GM12891 (cell line): ENCODE data around the gene SLC26A8.
A peak's percentile ranks its signal among the peaks of the same experiment; 100 is the strongest.
"Not testable (repeated sequence)": the region's sequence is repeated elsewhere in the genome, so short reads cannot be mapped to it uniquely, and the experiment has no call there.

Experiments used
- DNase-seq: peaks from one replicate; pipeline ENCODE4 v3.0.0; 2011; ENCODE audit warnings: low spot score; ENCODE audit not compliant: insufficient read length
- FAIRE-seq: peaks from 2 replicates; lab custom pipeline; 2011; peaks lifted over from hg19 to GRCh38; lab: Jason Lieb, UNC
- PAX5 ChIP-seq: IDR thresholded peaks from 2 replicates; pipeline ENCODE4 v1.6.1; 2011; ENCODE audit warnings: low read length, moderate library complexity, mild to moderate bottlenecking; ENCODE audit not compliant: insufficient read depth, severe bottlenecking
- POLR2A ChIP-seq: IDR thresholded peaks from 2 replicates; pipeline ENCODE4 v1.6.1; 2011; ENCODE audit warnings: low read depth, low read length, control low read depth
- POLR2AphosphoS5 ChIP-seq: IDR thresholded peaks from 2 replicates; pipeline ENCODE4 v1.6.1; 2011; ENCODE audit warnings: low read depth, low read length, control low read depth
- POU2F2 ChIP-seq: IDR thresholded peaks from 2 replicates; pipeline ENCODE4 v1.6.1; 2011; ENCODE audit warnings: low read depth, mild to moderate bottlenecking, control low read depth, low read length, moderate library complexity
- SPI1 ChIP-seq: IDR thresholded peaks from 2 replicates; pipeline ENCODE4 v1.6.1; 2011; ENCODE audit warnings: low read depth, low read length, control low read depth
- TAF1 ChIP-seq: IDR thresholded peaks from 2 replicates; pipeline ENCODE4 v1.6.1; 2011; ENCODE audit warnings: low read depth, low read length, control low read depth

Gene SLC26A8

DNA sequence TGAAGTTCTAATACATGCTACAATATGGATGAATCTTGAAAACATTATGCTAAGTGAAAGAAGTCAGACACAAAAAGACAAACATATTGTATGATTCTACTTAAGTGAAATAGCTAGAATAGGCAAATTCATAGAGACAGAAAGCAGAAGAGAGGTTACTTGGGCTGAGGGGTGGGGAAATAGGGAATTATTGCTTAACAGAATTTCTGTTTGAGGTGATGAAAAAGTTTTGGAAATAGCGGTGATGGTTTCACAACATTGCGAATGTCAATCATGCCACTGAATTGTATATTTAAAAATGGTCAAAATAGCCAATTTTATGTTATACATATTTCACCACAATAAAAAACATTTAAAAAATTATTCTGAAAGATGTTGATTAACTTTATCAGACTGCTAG, 6.1 kb downstream of the SLC26A8 start:
- FAIRE-seq (no peak), DNase-seq (no peak)
- TF ChIP-seq SPI1 (no peak), POU2F2 (no peak), POLR2AphosphoS5 (no peak), TAF1 (no peak), PAX5 (no peak), POLR2A (no peak)

DNA sequence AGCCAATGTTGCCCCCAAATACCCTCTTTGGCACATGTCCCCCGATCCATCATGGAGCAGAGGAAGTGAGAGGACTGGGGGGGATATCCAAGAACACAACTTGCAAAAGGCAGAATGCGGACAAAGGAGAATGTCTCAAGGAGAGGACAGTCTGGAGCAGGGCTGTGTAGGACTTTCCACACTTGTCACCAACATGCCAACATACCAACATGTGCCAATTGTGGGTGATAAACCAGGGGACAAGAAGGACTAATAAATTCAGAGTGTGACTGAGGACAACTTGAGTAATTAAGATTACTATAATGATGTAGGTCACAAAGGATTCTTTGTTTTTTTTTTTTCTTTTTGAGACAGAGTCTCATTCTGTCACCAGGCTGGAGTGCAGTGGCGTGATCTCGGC, 8.8 kb downstream of the SLC26A8 start:
- no peak for DNase-seq
- TF ChIP-seq POLR2AphosphoS5 (no peak), POLR2A (no peak), POU2F2 (no peak), PAX5 (no peak), TAF1 (no peak), SPI1 (no peak)
- FAIRE-seq: no peak

DNA sequence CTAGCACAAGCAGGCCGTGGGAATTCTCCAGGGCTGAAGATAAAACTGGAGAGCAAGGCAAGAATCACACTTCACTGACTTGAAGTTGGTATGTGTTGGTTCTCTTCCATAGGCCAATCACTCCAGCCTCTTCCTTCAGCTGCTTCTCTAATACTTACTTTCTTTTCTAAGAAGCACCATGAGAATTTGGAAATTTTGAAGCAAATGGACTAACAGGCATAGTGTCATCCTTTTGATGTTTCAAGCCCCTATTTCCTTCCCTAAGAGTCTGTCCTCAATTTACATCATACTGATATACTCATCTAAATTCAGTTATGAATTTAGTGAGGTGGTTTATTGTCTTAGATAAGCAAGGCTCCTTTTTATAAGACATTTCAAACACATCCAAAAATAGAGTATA, 24.0 kb downstream of the SLC26A8 start:
- FAIRE-seq: no peak
- TF ChIP-seq PAX5: no peak
- TF ChIP-seq TAF1: no peak
- TF ChIP-seq POLR2A: no peak
- TF ChIP-seq SPI1: no peak
- no peak for TF ChIP-seq POU2F2
- TF ChIP-seq POLR2AphosphoS5: no peak
- no peak for DNase-seq

DNA sequence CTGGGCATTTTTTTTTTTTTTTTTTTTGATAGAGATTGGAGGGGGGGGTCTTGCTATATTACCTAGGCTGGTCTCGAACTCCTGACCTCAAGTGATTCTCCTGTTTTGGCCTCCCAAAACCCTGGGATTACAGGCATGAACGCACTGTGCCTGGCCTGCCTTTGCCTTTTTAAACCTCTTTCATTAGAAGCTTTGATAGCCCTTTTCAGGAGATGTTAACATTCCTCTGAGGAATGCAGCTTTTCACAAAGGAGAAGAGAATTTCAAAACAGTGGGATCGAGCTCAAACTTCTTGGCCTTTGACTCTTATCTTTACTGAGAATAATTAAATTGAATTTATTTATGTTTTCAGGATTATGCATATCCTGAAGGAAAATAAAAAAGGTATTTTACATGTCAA, 31.3 kb downstream of the SLC26A8 start:
- DNase-seq: no peak
- no peak for FAIRE-seq
- TF ChIP-seq PAX5 (no peak), POU2F2 (no peak), POLR2A (no peak), POLR2AphosphoS5 (no peak), TAF1 (no peak), SPI1 (no peak)

DNA sequence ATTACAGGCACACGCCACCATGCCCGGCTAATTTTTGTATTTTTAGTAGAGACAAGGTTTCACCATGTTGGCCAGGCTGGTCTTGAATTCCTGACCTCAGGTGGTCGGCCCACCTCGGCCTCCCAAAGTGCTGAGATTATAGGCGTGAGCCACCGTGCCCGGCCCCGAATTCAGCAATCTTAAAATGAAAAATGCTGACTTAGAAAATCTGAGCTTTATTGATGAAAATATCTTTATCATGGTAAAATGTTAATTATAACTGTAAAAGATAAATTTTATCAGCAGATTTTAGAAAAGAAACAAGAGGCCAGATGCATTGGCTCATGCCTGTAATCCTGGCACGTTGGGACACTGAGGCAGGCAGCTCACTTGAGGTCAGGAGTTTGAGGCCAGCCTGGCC, 36.4 kb downstream of the SLC26A8 start:
- not testable (repeated sequence) for DNase-seq, FAIRE-seq

DNA sequence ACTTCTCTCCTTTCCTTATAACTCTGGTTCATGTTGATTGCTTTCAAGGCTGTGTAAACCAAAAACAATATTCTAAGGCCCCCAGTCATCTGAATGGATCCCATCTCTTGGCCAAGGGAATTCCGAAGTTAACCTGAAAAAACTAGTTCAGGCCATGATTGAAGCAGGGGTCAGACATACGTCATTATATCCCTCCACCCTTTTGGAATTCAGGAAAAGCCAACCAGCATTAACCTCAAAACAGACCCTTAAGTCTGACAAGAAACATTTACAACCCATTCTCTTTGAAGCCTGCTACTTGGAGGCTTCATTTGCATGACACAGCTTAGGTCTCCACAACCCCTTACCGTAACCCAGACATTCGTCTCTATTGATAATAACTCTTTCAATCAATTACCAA, 39.7 kb downstream of the SLC26A8 start:
- FAIRE-seq (no peak), DNase-seq (no peak)
- TF ChIP-seq SPI1: no peak
- TF ChIP-seq TAF1: no peak
- no peak for TF ChIP-seq POLR2A
- TF ChIP-seq PAX5: no peak
- no peak for TF ChIP-seq POU2F2
- no peak for TF ChIP-seq POLR2AphosphoS5

DNA sequence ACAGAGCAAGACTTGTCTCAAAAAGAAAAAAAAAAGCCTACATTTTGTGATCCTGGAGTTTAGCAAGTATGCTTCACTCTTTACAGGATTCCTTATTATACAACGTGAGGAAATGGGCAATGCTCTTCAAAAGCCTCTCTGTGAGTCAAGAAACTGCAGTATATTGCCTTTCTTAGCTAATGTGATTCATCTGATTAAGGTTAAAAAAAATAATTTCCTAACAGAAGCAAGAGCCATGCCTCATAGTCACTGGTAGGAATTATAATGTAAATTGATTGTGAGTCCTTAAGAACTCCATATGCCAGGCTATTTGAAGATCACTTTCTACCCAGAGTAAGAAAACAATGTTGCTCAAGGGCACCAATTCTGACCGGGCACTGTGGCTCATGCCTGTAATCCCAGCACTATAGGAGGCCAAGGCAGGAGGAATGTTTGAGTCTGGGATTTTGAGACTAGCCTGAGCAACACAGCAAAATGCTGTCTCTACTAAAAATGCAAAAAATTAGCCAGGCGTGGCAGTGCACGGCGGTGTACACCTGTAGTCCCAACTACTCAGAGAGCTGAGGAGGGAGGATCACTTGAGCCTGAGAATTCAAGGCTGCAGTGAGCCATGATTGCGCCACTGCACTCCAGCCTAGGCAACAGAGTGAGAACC, 43.3 kb downstream of the SLC26A8 start:
- TF ChIP-seq POLR2AphosphoS5 (no peak), TAF1 (no peak), PAX5 (no peak), POU2F2 (no peak), SPI1 (no peak), POLR2A (no peak)
- DNase-seq: no peak
- no peak for FAIRE-seq

DNA sequence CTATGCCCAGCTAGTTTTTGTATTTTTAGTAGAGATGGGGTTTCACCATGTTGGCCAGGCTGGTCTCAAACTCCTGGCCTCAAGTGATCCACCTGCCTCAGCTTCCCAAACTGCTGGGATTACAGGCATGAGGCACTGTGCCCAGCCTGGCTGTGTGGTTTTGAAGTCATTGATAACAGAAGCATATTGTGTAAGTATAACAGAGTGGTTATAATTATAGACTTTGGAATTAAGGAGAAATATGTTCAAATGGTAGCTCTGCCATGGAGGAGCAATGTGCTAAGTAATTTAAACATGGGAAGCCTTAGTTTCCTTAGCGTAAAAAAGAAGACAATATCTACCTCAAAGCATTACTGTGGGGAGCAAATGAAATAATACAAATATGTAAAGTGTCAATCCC, 44.3 kb downstream of the SLC26A8 start:
- not testable (repeated sequence) for DNase-seq, FAIRE-seq

DNA sequence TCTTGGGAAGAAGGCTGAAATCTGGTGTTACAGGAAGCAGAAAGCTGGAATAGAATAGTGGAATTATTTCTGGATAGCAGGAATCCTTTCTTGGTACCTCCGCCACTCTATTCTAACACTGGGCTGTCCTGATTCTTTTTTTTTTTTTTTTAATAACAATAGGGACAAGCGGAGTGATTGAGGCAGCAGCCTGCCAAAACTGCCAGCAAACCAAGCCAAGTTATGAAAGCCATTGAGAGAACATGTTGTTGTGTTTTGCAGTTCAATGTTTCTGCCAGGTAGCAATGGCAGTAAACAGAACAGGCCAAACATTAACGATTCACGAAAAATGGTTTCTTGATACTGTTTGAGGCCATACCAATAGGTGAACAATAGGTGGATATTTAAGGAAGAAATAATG, 47.1 kb downstream of the SLC26A8 start:
- FAIRE-seq (no peak), DNase-seq (no peak)
- TF ChIP-seq POU2F2 (no peak), TAF1 (no peak), POLR2AphosphoS5 (no peak), PAX5 (no peak), POLR2A (no peak), SPI1 (no peak)

DNA sequence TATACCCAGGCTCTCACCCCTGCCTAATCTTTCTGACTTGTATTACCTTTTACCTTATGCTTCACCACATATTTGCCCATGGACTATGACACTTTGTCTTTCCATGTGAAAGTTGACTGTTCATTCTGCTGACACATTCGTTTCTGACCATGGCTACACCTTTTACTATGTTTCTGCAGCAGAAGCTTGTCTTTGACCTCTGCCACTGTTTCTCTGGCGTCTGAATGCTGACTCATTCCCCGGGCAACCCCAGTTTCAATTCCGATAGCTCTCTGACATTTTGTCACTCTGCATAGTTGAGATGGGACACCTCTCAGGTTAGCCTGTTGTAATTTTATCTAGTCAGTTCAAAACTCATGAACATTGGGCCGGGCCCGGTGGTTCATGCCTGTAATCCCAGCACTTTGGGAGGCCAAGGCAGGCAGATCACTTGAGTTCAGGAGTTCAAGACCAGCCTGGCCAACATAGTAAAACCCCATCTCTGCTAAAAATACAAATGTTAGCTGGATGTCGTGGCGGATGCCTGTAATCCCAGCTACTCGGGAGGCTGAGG, 50.7 kb downstream of the SLC26A8 start:
- FAIRE-seq (peak; percentile 33), DNase-seq (peak; percentile 37)
- TF ChIP-seq PAX5 (no peak), SPI1 (peak; percentile 55)
